DOHH2 (cell line): ENCODE results near the gene FMOD.

Experiments used
- H3F3A ChIP-seq: fragments of 200-600 bp; sonication (generic), shearing (Covaris generic); 2 replicates; pipeline ENCODE4 v1.6.0; 2016; ENCODE audit warnings: antibody characterized with exemption, mild to moderate bottlenecking; ENCODE audit not compliant: control insufficient read depth, insufficient read depth
- H3K27ac ChIP-seq: fragments of 200-600 bp; sonication (generic); 2 replicates; pipeline ENCODE4 v1.5.1; 2014; ENCODE audit warnings: low read depth, mild to moderate bottlenecking, low read length, moderate library complexity
- H3K27me3 ChIP-seq: fragments of 200-600 bp; sonication (generic); 2 replicates; pipeline ENCODE4 v1.6.1; 2014; ENCODE audit warnings: mild to moderate bottlenecking, low read length, mixed read lengths; ENCODE audit not compliant: control insufficient read depth
- H3K36me3 ChIP-seq: fragments of 200-600 bp; sonication (generic); 2 replicates; pipeline ENCODE4 v1.6.1; 2014; ENCODE audit warnings: mild to moderate bottlenecking, low read length, moderate library complexity, mixed read lengths; ENCODE audit not compliant: control insufficient read depth
- H3K4me1 ChIP-seq: fragments of 200-600 bp; sonication (generic); 2 replicates; pipeline ENCODE4 v1.6.1; 2014; ENCODE audit warnings: mild to moderate bottlenecking, low read length, mixed read lengths; ENCODE audit not compliant: control insufficient read depth
- H3K4me2 ChIP-seq: fragments of 200-600 bp; sonication (generic); 2 replicates; pipeline ENCODE4 v1.6.0; 2014; ENCODE audit warnings: mild to moderate bottlenecking, low read length, moderate library complexity
- H3K4me3 ChIP-seq: fragments of 200-600 bp; sonication (generic); 2 replicates; pipeline ENCODE4 v1.5.1; 2014; ENCODE audit warnings: mild to moderate bottlenecking, low read length, mixed read lengths
- H3K79me2 ChIP-seq: fragments of 200-600 bp; sonication (generic); 2 replicates; pipeline ENCODE4 v1.6.1; 2014; ENCODE audit warnings: mild to moderate bottlenecking, low read length, mixed read lengths; ENCODE audit not compliant: control insufficient read depth
- H3K9me2 ChIP-seq: fragments of 200-600 bp; sonication (generic); replicated peaks from 2 replicates; pipeline ENCODE4 v1.6.1; 2014; ENCODE audit warnings: mild to moderate bottlenecking, low read length, mixed read lengths; ENCODE audit not compliant: control insufficient read depth
- H3K9me3 ChIP-seq: fragments of 200-600 bp; sonication (generic); 2 replicates; pipeline ENCODE4 v1.6.1; 2014; ENCODE audit warnings: antibody characterized with exemption, low read length, mixed read lengths; ENCODE audit not compliant: control insufficient read depth, insufficient read depth
- H4K20me1 ChIP-seq: fragments of 200-600 bp; sonication (generic); 2 replicates; pipeline ENCODE4 v1.6.0; 2014; ENCODE audit warnings: low read depth, mild to moderate bottlenecking, antibody characterized with exemption, low read length, moderate library complexity; ENCODE audit not compliant: control insufficient read depth, insufficient read depth
- EZH2phosphoT487 ChIP-seq: fragments of 200-600 bp; sonication (generic); IDR thresholded peaks from 2 replicates; pipeline ENCODE4 v1.6.1; 2017; ENCODE audit warnings: borderline replicate concordance, mild to moderate bottlenecking, antibody characterized with exemption, low read length, moderate library complexity, mixed read lengths
- TF ChIP-seq, protein P1 (sequence below): fragments of 200-600 bp; sonication (generic); IDR thresholded peaks from one replicate; pipeline ENCODE4 v1.5.1; 2014; ENCODE audit warnings: antibody characterized with exemption, mild to moderate bottlenecking, low read depth, low read length; ENCODE audit not compliant: poor library complexity, severe bottlenecking

Gene FMOD

DNA sequence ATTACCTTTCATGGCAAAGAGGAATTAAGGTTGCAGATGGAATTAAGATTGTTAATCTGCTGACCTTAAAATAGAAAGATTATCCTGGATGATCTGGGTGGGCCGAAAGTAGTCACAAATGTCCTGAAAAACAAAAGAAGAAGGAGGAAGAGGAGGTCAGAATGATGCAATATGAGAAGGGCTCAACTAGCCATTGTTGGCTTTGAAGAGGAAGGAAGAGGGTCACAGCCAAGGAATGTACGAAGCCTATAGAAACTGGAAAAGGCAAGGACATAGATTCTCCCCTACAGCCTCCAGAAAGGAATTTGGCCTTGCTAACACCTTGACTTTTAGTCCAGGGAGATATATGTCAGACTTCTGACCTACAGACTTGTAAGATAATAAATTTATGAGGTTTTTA lies 39.4 kb upstream of the FMOD start:
- Histone ChIP-seq H3K27me3 (peaks cover 3% of the 10 kb centered on the region; the same call in 1 of the 2 replicates), H3F3A (no peaks in the 10 kb centered on the region), H3K4me1 (no peaks in the 10 kb centered on the region), H3K27ac (no peak overlapping the region), H3K36me3 (no peaks in the 10 kb centered on the region), H3K4me3 (no peak overlapping the region), H3K79me2 (no peaks in the 10 kb centered on the region), H3K9me3 (no peaks in the 10 kb centered on the region; the same call in 1 of the 2 replicates), H4K20me1 (no peaks in the 10 kb centered on the region), H3K4me2 (no peak overlapping the region), H3K9me2 (no peaks in the 10 kb centered on the region)
- TF ChIP-seq, protein P1, sequence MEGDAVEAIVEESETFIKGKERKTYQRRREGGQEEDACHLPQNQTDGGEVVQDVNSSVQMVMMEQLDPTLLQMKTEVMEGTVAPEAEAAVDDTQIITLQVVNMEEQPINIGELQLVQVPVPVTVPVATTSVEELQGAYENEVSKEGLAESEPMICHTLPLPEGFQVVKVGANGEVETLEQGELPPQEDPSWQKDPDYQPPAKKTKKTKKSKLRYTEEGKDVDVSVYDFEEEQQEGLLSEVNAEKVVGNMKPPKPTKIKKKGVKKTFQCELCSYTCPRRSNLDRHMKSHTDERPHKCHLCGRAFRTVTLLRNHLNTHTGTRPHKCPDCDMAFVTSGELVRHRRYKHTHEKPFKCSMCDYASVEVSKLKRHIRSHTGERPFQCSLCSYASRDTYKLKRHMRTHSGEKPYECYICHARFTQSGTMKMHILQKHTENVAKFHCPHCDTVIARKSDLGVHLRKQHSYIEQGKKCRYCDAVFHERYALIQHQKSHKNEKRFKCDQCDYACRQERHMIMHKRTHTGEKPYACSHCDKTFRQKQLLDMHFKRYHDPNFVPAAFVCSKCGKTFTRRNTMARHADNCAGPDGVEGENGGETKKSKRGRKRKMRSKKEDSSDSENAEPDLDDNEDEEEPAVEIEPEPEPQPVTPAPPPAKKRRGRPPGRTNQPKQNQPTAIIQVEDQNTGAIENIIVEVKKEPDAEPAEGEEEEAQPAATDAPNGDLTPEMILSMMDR = no peak
- no peak for TF ChIP-seq EZH2phosphoT487

DNA sequence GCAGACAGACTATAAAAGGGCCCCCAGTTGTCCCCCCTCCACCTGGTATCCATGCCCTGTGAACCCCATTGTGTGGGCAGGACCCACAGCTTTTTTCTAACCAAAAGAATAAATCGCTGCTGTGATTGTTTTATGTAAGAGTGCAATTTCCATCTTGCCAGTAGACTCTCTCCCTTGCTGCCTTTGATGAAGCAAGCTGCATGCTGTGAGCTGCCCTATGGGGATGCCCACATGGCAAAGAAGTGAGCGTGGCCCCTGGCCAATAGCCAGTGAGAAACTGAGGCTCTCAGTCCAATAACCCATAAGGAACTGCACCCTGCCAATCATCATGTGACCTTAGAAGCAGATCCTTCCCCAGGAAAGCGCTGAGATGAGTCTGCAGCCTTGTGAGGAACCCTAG lies 37.8 kb upstream of the FMOD start:
- H3K9me3 ChIP-seq = no peaks in the 10 kb centered on the region; the same call in 1 of the 2 replicates
- no peaks in the 10 kb centered on the region for H3F3A ChIP-seq
- no peaks in the 10 kb centered on the region for H3K79me2 ChIP-seq
- no peak overlapping the region for H3K4me2 ChIP-seq
- H4K20me1 ChIP-seq = no peaks in the 10 kb centered on the region
- TF ChIP-seq EZH2phosphoT487 = no peak
- TF ChIP-seq, protein P1 = no peak
- no peaks in the 10 kb centered on the region for H3K9me2 ChIP-seq
- no peak overlapping the region for H3K4me3 ChIP-seq
- no peaks in the 10 kb centered on the region for H3K4me1 ChIP-seq
- peaks cover 3% of the 10 kb centered on the region; the same call in 1 of the 2 replicates for H3K27me3 ChIP-seq
- no peaks in the 10 kb centered on the region for H3K36me3 ChIP-seq
- H3K27ac ChIP-seq = no peak overlapping the region

DNA sequence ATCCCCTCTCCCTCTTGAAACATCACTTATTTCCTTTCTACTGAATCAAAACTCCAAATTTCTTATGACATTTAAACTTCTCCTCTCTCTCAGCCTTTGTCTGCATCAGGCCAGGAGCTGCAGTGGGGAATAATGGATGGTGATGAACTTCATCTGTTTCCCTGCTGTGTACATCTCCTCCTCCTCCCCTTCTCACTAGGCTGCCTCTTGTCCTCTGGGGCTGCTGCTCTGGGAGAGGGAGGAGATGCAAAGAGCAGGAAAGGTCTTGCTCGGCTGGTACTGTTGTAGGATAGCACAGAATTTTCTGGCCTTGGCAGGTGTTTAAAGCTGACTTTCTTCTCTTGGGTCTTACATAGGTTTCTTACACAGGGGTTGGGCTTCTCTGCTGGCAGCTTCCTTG lies 31.1 kb upstream of the FMOD start:
- no peaks in the 10 kb centered on the region for H3K79me2 ChIP-seq
- H4K20me1 ChIP-seq = no peaks in the 10 kb centered on the region
- H3K27me3 ChIP-seq = no peaks in the 10 kb centered on the region
- no peaks in the 10 kb centered on the region for H3F3A ChIP-seq
- TF ChIP-seq, protein P1 = no peak
- TF ChIP-seq EZH2phosphoT487 = no peak
- no peaks in the 10 kb centered on the region for H3K9me3 ChIP-seq
- no peaks in the 10 kb centered on the region for H3K36me3 ChIP-seq
- H3K4me1 ChIP-seq = peaks cover 20% of the 10 kb centered on the region
- no peak overlapping the region for H3K4me3 ChIP-seq
- H3K4me2 ChIP-seq = no peak overlapping the region
- no peaks in the 10 kb centered on the region for H3K9me2 ChIP-seq
- H3K27ac ChIP-seq = no peak overlapping the region
